HG02973 (cell line): Measurements from ENCODE around the gene MEX3A.
"Not testable (repeated sequence)": the region's sequence is repeated elsewhere in the genome, so short reads cannot be mapped to it uniquely, and the experiment has no call there.

Experiments
- ATAC-seq: cut with Tn5 transposase; IDR thresholded peaks from one replicate; pipeline ENCODE4 v1.9.1; 2021; ENCODE audit warnings: moderate library complexity; ENCODE audit not compliant: unreplicated experiment

MEX3A gene, protein sequence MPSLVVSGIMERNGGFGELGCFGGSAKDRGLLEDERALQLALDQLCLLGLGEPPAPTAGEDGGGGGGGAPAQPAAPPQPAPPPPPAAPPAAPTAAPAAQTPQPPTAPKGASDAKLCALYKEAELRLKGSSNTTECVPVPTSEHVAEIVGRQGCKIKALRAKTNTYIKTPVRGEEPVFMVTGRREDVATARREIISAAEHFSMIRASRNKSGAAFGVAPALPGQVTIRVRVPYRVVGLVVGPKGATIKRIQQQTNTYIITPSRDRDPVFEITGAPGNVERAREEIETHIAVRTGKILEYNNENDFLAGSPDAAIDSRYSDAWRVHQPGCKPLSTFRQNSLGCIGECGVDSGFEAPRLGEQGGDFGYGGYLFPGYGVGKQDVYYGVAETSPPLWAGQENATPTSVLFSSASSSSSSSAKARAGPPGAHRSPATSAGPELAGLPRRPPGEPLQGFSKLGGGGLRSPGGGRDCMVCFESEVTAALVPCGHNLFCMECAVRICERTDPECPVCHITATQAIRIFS

DNA sequence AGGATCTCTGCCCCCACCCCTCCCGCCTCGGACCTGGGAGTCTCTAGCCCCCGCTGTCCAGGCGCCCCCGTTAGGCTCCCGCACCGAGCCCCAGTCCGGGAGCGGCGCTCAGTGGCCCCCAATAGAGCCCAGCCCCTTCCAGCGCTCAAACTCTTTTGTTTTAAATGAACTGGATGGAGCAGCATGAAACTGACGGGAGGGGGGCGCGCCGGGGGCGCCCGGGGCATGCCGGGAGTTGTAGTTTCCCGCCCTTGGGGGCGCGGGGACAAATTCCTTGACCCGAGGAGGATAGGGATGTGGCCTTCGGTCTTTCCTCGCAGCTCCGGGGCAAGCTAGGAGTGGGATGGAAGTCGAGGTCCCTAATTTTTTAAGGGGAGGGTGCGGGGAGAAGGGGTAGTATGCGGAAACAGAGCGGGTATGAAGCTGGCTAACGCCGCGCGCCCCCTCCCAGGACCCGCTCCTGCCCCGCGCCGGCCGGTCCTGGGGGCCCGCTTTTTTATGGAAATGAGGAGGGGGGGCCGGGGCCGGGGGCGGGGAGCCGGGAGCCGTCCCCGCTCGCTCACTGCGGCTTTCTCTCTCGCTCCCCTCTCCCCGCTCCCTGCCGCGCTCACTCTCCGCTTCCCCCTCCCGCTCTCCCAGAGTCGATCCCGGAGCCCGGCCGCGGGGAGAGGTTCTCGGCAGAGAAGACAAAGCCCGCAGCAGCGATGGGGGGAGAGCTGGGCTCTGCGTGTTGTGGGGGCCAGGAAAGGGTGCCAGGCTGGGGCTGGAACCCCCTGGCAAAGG lies at the start of gene MEX3A:
Gene MEX3A (minus strand): TSS at position 157 of the 783 bp plus-strand sequence. CDS start 467 bp downstream, outside the sequence.
- ATAC-seq = no peak

DNA sequence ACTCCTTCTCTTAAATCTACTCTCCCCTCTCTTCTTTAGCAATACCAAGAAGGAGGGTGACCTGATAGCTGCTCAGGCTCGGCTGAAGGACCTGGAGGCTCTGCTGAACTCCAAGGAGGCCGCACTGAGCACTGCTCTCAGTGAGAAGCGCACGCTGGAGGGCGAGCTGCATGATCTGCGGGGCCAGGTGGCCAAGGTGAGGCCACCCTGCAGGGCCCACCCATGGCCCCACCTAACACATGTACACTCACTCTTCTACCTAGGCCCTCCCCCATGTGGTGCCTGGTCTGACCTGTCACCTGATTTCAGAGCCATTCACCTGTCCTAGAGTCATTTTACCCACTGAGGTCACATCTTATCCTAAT lies 48.3 kb upstream of the MEX3A start:
- ATAC-seq = no peak

DNA sequence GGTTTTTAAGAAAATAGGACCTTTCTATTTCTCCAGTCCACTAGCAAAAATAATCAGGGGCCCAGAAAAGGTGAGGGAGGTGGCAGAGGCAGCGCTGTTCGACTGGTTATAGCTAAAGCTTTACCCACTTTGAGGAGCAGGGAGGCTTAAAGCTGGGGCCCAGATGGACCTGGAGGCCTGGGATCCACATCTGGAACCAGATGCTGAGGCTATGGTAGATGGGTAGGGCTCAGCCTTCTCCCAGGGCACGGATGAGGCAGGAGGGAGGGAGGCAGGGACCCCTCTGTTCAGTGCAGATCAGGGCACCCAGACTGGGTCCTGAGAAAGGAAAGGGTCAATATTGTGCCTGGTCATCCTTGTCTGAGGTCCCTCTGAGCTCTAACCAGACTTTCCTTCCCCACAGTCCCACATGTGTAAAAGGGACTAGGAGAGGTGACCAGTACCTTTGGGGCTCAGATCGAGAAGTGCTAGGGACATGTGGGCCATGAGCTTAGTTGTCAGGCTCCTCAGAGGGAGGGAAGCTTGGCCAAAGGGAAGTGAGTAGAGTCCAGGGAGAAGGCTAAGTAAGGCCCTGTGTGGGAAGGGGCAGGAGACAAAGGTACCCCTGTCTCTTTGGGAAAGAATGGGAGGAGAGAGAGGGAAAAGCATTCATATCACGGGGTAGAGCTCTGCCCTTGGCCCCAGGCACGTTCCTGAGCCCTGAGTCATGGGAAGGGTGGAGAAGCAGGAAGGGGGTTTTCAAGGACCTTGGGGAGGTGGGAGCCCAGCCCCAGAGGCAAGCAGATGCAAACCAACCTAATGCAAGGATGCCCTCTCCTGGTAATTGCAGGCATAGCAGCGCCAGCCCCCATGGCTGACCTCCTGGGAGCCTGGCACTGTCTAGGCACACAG lies 47.7 kb upstream of the MEX3A start:
- ATAC-seq = no peak

DNA sequence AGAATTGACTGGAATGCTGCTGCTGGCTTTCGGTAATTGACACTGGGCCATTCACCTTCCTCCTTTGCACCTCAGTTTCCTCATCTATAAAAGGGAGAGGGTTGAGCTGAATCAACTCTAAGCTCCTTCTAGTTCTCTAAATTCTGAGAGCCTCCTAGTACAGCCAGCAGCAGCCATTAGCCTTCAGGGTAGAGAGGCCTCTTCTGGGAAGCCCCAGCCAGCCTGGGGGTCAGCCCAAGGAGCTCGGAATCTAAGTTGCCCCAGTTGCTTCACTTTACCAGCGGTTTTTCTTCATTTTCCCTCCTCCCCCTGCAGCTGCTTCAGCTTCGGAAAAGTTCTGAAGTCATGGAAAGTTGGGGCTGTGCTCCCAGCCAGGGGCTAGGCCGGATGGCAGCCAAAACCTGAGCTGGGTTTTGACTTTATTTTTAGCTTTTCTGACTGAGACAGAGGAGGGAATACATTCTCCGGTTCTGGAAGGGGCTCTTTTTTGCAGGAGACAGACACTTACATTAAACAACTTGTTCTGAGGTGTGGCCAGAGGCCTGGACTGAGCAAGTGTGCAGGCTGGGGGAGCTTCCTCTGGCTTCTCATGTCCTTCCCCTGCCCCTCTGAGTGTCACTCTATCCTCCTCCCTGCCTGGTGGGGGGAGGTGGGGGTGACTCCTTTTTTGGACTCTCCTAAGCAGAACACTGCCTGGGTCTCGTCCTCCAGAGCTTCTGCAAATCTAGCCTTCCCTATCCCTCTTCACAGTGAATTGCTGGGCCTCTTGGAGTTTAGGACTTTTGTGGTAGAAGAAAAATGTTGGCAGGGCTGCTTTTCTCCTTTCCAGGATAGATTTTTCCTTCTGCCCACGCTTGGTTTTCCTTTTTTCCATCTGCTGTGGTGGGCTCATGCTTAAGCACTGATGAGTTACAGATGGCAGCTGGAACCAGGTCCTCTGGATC lies 46.7 kb upstream of the MEX3A start:
- no peak for ATAC-seq

DNA sequence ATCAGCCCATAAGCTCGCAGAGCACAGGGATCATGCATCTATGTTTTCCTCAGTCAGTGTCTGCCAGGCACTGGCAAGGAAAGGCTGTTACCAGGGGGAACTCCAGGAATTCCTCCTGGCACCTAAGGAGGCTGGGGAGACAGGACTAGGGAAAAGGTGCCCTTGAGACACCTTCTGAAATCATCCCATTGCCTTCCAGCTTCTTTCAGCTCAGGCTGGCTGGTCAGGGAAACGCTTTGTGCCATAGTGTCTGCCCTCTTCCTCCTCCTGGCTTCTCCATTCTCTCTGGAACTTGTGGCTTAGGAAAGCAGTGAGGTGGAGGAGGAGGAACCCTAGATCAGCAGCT lies 46.0 kb upstream of the MEX3A start:
- no peak for ATAC-seq

DNA sequence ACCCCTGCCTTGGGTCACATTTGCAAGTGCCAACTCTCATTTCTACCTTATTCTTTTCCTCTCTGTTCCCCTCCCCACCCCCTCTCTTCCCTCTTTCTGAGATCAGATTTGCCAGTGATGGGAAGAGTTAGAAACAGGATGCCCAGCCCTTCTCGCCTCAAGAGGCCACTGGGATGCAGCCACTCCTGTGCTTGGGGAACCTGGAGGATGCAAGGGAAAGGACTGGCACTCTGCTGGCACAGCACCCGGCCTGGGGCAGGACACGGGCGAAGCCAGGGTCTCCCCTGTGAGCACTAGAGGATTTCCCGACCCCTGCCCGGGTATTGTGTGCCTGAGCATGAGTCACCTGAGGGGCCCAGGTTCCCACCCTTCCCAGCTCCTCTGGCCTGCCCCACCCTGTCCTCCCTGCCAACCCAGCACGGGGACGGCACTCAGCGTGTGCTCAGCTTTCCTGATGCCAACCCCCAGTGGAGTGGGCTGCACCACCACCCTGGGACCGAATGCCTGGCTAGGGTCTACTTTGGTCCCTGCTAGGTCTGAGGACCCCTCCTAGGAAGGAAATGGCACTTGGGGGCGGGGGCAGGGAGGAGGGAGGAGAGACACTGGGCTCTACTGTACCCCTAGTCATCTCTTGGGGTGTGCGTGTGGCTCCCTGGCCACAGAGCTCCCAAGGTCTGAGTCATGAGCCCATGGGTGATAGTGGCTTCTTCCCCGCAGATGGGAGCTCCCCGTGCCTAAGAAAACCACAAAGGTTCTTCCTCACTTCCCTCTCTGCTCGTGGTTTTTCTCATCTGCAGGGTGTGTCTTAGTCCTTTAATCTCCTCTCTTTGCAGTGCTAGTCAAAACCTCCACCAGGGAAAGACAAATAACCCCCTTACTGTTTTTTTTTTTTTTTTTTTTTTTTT lies 44.6 kb upstream of the MEX3A start:
- peak; percentile 39 for ATAC-seq

DNA sequence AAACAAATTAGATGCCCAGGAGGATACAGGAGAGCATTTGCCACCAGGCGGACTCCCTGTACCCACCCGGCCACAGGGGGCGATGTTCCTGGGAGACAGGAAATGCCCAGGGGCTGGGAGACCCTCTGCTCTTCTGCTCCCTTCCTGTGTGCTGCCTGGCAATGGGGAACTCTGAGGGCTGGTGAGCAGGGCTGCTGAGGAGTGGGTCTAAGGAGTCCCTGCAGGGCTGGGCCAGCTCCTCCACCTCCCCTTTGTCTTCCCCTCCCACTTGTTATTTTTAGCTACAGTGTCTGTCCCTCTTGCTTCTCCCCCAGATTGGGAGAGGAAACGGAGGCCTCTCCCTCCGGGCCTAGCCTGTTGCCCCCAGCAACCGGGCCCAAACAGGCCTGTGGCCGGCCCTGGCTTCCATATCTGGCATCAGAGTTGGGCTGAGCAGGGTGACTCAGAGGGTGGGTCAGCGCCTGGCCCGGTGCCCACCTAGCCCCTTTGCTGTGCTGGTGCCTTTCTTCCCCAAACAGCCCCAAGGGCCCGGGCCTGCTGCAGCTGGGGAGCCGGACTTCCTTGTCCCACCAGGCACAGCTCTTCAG lies 43.9 kb upstream of the MEX3A start:
- no peak for ATAC-seq

DNA sequence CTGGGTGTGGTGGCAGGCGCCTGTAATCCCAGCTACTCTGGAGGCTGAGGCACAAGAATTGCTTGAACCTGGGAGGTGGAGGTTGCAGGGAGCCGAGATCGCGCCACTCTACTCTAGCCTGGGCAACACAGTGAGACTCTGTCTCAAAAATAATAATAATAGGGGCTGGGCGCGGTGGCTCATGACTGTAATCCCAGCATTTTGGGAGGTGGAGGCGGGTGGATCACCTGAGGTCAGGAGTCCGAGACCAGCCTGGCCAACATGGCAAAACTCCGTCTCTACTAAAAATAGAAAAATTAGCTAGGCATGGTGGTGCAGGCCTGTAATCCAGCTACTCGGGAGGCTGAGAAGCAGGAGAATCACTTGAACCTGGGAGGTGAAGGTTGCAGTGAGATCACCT lies 43.3 kb upstream of the MEX3A start:
- ATAC-seq = not testable (repeated sequence)

DNA sequence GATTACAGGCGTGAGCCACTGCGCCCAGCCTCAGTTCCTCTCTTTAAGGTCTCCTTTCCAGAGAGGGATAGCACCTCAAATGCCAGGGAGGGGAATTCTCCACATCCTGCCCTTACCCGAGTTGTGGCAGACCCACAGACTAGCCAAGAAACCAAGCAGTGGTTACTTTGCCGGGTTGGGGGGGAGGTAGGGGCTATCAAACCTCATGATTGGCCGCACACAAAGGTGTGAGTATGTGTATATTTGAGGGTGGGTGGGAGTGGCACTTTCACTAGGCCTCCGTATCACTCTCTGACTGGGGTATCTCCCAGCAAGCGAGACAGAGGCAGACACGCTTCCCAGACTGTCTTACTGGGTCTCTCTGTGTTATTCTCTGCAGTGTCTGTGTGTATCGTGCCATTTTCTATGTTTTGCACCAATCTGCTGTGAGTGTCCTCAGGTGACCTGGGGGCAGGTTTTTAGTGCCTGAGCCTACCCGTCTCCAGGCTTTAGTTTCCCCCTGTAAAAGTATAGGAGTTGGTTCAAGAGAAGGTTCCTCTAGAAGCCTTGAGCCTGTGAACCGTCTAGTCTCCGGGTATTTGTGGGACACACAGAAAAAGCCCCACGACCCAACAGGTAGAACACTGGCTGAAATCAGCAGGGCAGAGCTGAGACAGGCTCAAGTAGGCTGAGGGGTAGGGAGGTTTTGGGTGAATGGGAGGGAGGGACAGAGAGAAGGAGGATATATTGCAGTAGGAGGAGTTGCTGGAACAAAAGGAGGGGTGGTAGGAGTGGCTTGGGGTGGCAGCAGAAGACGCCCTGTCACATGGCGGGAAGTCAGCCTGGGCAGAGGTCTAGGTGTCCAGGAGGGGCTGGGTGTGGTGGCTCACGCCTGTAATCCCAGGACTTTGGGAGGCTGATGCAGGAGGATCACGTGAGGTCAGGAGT lies 42.6 kb upstream of the MEX3A start:
- ATAC-seq = no peak

DNA sequence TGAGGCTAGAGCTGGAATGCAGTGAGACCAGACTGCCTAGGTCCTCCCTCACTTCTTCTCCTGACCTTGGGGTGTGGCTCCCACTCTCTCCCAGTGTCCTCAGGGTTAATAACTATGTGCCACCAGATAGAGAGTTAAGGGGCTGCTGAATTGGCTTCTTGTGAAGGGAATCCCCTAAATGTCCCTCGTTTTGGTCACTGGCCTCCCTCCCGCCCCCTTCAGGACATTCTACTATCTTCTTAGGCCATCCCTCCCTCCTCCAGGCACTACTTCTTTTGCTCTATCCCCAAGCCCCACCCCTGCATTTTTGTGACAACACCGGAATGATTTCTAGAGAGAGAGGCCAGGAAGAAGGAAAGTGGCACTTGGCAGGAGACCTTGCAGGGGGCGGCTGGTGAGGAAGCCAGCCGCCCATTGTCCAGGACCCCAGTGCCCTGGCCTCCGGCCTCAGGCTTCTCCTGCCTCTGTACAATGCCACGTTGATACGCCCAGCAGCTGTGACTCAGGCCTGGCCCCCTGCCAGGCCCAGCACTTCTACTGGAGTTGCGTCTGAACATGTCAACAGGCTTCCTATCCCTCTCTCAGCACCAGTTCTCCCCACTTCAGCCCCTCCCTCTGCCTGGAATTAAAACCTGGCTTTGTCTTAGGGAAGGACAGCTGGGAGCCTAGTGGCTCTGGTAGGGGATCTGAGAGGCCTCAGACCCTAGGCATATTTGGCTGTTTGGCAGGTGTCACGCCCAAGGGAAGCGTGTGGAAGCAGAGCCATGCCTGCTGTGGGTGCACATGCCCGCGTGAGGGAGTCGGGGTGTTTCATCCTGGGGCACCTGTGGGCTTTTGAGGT lies 41.3 kb upstream of the MEX3A start:
- no peak for ATAC-seq

DNA sequence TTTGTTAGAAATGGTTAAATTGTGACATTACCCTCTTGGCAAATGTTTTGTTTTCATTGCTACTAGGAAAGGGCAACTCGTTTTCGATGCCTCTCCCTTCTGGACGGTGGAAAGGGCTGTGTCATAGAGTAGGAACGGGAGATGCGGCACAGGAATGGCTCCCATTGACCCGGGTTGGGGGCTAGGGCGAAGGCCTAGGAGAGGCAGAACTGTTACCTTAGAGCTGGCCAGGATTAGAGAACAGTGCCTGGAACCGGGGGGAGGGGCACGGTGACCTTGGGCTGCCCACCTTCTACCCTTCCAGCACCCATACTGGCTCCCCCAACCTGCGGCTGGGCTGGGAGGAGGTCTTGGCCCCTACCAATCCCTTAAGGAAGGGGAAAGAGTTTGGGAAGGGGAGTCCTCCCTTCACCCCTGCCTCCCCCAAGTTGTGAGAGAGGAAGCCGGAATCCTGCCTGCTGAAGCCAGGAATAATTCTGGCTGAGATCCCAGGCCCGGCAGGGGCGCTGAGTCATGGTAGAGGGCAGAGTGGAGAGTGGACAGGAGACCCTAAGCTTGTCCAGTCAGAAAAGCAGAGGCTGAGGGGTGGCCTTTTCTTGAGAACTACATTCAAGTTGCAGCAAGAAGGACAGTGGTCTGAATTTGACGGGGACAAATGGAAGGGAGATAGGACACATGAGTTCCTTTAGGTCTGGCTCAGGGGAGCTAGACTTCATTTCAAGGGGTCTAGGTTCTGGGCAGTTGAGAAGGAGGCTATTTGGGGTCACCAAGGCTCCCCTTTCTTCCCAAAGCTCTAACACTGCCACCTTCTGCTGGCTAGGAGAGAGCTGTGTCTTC lies 40.5 kb upstream of the MEX3A start:
- no peak for ATAC-seq

DNA sequence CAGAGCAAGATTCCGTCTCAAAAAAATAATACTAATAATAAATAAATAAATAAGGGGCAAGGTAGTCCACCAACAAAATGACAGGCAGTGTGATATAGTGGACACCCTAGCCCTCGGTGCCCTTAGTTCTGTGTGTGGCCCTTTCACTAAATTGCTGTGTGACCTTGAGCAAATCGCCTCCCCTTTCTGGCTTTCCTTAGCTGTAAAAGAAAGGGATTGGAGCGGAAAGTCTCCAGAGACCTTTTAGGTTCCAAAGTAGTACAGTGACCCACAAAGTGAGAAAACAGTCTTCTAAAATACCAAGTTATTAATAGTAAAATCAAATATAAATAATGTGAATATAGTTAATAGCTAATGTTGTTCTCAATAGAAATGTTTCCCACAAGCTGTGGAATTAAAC lies 39.8 kb upstream of the MEX3A start:
- no peak for ATAC-seq

DNA sequence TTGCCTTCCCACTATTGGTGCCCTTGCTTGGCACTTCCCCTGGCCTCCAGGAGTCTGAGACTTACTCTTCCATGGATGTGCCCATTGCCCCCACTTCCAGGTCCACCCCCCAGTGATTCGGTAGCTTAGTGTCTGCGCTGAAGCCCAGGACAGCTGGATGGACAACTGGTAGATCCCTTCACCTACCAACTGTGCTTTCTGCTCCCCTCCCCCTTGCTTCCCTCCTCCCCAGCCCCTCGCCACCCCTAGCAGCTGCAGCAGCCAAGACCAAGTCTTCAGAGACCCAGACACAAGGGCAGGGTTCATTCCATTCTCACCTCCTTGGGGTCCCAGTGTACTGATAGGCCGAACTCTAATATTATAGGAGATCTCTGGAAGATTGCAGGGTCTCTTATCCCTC lies 39.2 kb upstream of the MEX3A start:
- no peak for ATAC-seq

DNA sequence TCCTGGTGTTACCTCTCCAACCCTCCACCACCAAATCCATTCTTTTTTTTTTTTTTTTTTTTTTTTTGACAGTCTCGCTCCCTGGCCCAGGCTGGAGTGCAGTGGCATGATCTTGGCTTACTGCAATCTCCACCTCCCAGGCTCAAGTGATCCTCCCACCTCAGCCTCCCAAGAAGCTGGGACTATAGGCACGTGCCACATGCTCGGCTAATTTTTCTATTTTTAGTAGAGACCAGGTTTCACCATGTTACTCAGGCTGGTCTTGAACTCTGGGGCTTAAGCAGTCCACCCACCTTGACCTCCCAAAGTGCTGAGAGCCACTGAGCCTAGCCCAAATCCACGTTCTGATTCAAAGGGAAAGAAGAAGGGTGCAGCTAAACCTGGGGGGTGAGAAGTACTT lies 38.7 kb upstream of the MEX3A start:
- not testable (repeated sequence) for ATAC-seq

DNA sequence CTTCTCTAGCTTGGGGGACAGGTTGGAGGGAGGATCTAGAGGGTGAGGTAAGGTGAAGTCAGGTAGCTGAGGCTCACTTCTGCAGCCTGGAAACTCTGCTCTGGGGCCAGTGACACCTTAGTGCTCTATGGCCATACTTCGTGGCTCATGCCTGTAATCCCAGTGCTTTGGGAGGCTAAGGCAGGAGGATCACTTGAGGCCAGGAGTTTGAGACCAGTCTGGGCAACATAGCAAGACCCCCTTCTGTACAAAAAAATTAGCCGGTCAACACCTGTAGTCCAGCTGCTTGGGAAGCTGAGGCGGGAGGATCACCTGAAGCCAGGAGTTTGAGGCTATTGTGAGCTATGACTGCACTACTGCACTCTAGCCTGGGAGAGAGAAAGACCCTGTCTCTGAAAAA lies 38.1 kb upstream of the MEX3A start:
- no peak for ATAC-seq
